GM21576 (cell line): Measurements from ENCODE around the gene MTERF1.
"Not testable (repeated sequence)": the region's sequence is repeated elsewhere in the genome, so short reads cannot be mapped to it uniquely, and the experiment has no call there.

Experiments
- ATAC-seq: cut with Tn5 transposase; IDR thresholded peaks from one replicate; pipeline ENCODE4 v1.9.1; 2021; ENCODE audit warnings: mild to moderate bottlenecking, moderate library complexity; ENCODE audit not compliant: unreplicated experiment

The MTERF1 gene

DNA sequence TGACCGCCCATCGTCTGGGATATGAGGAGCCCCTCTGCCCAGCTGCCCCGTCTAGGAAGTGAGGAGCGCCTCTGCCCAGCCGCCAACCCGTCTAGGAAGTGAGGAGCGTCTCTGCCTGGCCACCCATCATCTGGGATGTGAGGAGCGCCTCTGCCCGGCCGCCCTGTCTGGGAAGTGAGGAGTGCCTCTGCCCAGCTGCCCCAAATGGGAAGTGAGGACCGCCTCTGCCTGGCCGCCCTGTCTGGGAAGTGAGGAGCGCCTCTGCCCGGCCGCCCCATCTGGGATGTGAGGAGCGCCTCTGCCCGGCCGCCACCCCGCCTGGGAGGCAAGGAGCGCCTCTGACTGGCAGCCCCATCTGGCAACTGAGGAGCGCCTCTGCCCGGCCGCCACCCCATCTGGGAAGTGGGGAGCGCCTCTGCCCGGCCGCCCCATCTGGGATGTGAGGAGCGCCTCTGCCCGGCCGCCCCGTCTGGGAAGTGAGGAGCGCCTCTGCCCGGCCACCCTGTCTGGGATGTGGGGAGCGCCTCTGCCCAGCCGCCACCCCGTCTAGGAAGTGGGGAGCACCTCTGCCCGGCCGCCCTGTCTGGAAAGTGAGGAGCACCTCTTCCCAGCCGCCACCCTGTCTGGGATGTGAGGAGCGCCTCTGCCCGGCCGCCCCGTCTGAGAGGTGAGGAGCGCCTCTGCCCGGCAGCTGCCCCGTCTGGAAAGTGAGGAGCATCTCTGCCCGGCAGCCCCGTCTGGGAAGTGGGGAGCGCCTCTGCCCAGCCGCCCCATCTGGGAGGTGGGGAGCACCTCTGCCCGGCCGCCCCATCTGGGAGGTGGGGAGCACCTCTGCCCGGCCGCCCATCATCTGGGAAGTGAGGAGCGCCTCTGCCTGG lies 7.1 kb upstream of the MTERF1 start:
- not testable (repeated sequence) for ATAC-seq

DNA sequence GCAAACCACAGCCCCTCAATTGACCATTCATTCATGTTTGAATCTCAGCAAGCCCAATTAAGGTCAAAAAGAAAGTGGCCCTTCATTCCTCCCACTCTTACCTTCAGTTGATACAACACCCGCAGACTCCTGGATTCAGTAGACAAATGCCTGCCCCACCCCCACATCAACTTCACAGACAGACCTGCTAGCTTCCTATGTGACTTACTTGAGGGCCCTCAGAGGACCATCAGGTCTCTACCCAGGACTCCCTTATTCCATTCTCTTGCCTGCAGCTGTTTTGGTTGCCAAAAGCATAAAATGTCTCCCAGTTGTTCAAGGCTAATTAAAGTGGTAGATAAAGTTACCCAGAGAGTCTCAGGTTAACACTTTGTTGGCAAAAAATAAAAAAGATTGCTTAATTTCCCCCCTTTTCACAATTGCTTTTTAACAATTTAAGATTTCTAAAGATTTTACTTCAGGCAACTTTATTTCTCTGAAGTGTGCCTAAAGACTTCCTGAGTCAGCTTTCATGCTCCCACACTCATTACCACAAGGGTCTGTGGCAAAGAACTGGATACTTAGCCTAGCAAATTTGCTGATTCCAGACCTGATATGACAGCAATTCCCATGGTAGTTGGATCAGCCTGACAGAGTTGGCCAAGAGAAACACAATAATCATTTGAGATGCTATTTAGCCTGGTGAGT lies 3.3 kb upstream of the MTERF1 start:
- ATAC-seq: no peak

DNA sequence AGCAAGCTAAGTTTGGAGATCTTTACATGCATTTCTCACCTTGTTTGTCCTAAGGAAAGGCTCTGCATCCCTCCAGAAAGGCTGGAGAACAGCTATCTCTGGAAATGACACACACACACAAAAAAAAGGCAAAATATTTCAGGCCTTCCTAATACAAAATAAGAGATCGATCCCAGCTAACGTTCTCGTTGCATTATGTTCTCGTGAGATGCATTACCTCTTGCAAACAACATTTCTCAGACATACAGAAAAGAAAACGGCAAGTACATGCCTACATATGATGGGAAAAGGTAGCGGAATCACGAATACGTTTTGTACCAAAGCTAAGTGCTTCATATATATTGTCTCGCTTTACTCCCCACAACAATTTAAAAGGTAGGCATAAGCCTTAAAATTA lies 488 bp downstream of the MTERF1 start:
- peak; percentile 0 for ATAC-seq

DNA sequence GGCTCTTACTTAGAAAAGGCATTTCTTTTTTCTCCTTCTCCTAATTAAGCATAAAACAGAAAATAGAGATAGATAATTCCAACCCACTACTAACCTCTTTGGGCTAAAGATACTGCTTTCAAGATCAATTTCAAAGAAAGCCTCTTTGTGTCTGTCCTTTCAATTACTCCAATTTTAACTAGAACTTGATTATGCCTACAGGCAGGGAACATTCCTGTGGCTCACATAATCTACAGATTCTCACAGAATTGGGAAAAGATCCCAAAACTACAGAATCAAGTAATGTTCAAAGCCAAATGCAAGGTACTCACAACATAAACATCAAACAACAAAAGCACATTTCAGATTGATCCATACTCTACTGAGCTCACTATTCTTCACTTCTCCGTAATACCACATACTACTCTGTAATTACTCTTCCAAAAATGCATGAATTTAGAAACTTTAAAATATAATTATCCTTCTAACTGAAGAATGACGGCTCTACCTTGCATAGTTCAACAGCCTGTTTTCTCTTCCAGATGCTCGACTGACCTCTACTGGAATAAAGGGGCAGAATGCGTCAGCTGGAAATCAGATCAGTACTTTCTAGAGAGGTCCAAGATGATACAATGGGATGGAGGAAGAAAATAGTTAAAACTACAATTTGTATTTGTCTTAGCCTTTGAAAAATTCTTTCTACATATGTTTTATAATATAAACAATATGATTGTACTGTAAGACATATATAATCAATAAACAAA lies 3.9 kb downstream of the MTERF1 start:
- ATAC-seq: no peak

DNA sequence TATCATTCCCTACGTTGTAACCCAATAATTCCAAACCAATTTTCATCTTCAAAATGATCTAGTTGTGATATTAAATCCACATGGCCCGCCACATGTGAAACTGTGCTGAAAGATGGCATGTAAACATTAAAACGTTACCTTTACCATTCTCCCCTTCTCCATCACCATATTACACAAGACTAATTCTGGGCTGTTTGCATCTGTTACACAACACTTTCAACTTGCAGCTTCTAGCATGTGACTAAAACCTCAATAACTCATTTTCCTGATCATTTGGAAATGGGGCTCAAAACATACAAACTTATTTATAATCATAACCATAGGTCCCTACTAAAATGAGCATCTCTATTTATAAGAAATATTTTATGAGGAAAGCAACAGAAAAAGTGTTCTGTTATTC lies 4.7 kb downstream of the MTERF1 start:
- ATAC-seq: no peak

DNA sequence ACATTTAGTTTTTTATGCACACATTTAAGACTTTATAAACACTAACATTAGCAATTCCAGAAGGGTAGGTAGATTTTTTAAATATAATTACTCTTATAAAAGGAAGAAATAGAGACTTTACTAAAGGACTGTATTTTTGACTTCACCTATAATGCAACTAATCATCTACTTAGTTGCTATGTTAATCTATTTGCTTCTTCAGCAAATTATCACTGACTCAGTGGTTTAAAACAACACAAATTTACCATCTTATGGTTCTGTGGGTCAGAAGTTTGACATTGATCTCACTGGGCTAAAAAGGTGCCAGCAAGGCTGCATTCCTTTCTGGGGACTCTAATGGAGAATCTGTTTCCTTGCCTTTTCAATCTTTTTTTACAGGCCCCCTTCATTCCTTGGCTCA lies 7.6 kb downstream of the MTERF1 start:
- ATAC-seq: no peak

DNA sequence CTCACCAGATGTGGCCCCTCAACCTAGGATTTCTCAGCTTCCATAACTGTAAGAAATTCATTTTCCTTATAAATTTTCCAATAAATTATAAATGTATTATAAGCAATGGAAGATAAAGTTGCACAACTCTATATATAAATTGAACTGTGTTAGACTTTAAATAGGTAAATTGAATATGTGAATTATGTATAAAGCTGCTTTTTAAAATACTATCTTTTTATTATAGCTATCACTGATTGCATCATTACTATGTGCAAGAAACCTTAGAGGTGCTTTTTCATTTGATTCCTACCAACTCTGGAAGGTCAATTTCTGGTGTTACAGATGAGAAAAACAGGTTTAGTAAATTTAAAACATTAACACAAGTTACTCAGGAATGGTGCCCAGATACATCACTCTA lies 8.4 kb downstream of the MTERF1 start:
- no peak for ATAC-seq

DNA sequence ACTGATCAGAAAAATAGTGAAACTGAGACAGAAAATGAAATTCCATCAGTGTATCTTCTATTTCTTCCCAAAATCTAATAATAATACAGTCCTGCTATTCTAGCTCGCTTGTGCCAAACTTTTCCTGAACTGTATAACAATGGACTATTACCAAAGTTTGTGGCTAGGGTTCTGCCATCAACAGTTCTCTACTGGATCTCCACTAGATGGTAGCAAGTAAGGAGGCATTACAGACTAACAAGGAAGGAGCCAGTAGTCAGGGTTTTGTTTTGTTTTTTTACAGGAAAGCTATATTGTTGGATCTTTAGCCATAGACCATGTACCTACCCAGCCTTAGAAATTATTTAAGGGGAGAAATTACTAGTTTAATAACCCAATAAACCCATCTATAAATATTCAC lies 10.8 kb downstream of the MTERF1 start:
- no peak for ATAC-seq

DNA sequence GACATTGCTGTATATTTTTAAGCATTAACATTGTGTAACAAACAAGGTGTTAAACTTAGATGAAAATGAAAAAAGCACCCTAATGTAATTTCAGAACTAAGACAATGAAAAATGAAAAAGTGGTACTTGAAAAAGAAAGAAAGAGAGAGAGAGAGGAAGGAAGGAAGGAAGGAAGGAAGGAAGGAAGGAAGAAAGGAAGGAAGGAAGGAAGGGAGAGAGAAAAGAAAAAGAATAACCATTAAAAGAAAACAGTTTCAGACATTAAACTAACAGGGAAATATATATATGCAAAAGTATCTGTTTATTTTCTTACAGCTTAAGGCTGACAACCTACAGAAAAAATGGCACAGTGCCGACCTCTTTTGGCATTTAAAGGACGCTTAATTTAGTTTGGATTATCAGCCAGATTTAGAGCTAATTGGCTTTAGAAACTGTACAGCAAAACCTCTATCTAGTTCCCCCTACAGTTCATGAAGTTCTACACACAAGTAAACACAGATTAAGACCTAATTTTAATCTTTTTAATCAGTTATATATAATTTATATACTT lies 13.8 kb downstream of the MTERF1 start:
- ATAC-seq: no peak

DNA sequence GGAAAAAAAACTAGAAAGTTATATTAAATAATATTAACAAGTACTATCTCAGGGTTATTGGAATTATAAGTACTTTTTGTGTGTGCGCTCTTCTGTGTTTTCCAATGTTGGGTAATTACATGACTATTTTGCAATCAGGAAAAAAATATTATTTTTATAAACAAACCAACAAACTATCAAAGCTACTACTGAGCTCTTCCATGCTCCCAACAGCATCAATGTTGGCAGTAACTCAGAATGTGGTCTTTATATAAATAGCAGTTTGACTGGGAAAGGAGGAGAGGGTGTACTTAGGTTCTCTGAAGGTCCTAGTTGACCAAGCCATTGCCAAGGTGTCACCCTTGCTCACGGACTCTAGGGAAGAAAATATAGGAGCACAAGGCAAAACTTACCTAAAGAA lies 15.0 kb downstream of the MTERF1 start:
- ATAC-seq: no peak

DNA sequence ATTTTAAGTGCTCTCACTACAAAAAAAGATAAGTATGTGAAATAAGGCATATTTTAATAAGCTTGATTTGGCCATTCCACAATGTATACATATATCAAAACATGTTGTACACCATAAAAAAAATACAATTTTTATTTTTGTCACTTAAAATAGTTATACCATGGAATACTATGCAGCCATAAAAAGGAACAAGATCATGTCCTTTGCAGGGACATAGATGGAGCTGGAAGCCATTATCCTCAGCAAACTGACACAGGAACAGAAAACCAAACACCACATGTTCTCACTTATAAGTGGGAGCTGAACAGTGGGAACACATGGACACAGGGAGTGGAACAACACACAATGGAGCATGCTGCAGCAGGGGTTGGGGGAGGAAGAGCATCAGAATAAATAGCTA lies 15.9 kb downstream of the MTERF1 start:
- ATAC-seq: not testable (repeated sequence)

DNA sequence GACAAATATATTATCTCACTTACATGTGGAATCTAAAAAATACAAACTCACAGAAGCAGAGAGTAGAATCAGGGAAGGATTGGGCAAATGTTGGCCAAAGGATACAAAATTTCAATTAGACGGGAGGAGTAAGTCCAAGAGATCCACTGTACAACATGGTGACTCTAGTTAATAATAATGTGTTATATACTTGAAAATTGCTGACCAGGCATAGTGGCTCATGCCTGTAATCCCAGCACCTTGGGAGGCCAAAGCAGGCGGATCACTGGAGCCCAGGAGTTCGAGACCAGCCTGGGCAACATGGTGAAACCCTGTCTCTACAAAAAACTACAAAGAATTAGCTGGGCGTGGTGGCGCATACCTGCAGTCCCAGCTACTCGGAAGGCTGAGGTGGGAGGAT lies 16.4 kb downstream of the MTERF1 start:
- ATAC-seq: no peak

DNA sequence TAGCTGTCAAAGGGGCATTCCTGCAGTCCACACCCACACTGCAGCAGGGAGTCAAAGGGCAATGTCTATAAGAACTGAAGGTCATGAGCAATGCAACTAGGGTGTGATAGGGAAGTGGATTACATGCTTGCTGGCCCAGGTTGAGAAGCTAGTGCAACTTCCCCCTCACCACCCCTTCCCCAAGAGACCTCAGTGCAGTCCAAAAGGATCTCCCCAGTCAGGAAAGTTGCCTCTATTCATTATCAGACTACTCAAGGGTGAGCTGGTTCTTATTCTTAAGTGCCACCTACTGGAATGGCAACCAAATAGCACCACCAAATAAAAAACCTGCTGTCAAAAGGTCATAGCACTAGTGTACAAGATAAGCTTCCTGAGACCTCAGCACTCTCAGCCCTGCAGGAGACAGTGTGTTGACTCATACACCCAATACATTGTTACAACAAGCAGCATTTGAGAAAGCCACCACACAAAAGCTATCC lies 28.2 kb downstream of the MTERF1 start:
- ATAC-seq: no peak

DNA sequence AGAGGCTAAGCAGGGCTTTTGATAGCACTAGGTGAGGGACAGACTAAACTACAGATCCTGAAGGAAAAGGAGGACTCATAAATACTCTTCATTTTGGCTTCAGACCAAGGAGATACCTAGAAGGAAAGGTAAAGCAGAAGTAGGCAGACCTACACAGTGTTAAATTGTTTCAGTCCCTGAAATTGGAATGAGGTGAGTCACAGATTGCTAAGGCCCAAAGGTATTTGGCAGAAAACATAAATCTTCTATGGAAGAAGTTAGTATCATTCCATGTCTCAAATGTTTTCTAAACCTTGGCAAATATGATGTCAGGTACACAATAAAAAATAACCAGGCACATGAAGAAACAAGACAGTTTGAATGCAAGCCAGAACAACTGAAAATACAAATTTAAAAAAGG lies 30.0 kb downstream of the MTERF1 start:
- no peak for ATAC-seq

DNA sequence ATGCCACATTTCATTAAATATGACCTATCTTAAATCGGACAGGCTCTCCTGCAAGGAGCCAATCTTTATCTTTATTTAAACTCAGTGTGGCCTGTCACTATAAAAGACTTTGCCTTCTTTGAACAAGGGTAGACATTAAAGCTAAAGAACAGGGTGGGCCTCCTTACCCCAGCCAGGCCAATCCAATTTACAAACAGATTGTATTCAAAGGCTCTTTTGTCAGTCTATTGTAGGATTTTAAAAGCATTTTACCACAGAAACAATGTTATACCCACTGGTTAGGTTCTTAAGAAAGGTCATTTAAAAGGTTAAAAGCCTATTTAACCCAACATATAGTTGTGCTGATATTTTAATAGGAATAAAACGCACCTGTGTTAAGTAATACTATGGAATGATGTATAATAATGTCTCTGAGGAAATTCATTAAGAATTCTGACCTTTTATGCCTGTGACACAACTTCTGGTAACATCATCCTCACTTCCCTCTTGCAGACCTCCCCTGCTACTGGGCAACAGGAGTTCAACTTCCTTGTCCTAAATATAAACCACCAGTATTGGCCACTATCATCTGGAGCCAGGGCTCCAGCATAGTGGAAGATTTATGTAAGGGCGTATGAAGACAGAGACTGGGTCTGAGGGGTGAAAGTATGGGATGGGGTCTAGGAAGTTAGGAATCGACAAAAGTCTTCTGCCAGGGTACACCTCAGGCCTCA lies 32.5 kb downstream of the MTERF1 start:
- ATAC-seq: no peak

DNA sequence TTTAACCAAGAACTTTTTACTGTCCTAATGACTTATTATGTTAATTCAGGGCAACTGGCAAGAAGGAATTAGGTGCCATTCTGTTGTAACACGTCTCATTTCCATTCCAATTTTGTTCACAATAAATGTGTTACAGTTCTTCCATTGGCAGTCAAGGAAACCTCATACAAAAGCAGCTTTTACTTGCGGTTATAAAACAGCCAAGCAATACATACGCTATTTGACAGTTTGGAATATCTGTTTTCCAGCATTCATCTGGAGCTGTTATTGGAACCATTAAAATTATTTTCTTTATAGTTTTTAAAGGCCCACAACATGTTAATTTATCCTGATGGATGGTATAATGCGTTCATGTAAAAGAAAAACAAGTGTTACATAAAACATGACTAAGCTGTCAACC lies 33.3 kb downstream of the MTERF1 start:
- ATAC-seq: no peak

DNA sequence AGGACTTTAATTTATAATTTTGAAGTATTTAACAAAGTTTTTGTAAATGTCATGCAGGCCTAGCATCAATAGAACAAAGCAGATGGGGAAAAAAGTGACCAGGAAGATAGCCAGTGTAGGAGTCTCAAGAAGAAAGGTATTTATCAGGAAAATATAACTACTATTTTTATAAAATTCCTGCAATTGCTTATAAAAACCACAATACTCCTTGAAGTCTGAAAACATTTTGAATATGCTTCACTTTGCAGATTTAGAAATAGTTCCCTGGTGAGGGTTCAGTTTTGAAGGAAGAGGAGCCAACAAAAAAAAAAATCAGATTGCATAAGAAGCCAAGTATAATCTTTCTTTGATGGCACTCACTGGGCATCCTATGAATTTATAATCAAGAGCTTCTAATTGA lies 34.1 kb downstream of the MTERF1 start:
- no peak for ATAC-seq

DNA sequence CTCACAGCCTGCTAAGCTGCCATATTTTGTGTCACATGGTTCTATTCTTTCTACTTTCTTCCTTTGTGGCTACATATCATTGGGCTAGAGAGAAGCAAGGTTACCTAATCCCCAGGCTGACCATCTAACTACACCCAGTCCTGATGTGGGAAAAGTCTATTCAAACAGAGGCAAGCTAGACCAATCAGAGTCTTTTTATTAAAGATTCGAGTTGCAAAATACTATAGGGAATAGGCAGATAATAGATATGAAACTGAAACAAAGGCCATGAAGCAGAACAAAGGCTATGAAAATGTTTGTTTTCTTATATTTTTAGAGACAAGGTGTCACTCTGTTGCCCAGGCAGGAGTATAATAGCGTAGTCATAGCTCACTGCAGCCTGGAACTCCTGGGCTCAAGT lies 36.7 kb downstream of the MTERF1 start:
- peak; percentile 94 for ATAC-seq

DNA sequence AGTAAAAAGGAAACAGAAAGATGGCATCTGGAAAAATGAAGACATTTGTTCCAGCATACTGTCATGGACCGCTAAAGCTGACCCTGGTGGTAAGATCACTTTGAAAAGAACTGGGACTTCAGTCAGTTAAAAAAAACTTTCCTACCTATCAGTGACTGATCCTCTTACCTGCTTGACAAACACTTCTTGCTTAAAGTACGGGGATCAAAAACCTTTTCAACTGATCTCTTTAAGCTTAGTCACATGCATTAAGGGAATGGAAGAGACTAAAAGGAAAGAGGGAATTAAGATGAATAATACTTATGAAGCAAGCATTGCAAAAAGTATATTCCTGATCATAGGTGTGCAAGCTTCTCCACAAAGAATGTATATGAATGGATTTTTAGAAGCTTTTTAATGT lies 42.1 kb downstream of the MTERF1 start:
- no peak for ATAC-seq

DNA sequence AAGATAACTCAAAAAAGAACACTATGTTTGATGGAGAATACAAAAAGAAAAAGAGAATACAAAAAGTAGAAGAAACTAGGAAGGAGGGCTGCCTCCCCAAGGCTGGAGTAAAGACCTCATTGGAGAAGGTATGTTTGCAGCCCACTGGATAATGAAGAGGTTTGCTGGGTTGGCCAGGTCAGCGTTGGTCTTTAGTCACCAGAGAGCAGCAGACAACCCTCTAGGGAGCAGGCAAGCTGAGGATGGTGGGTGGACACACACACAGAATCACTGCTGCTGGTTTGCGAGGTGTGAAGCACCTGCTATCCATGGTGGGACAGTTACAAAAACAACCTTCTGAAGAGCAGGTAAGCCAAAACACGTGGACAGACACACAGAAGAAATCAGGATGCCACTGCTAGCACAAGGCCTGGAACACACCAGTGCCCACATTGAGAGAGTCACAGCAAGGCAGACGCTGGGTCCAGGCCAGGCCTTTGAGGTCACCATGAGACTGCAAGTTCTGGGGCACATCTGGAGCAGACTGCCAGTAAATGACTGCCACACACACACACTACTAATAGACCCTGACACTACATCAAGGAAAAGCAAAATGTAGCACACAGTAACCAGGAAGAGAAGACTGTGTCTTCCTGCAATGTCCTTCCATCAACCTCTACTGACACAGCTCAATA lies 43.0 kb downstream of the MTERF1 start:
- no peak for ATAC-seq
